HG02885 (cell line): ENCODE results near the gene PLB1.

ENCODE experiments used
- ATAC-seq: cut with Tn5 transposase; IDR thresholded peaks from one replicate; pipeline ENCODE4 v1.9.1; 2021; ENCODE audit warnings: mild to moderate bottlenecking; ENCODE audit not compliant: unreplicated experiment, poor library complexity

PLB1 gene

GRCh38 chr2:28582152-28582551 is 86.3 kb downstream of the PLB1 start:
- no peak for ATAC-seq

- no peak for ATAC-seq
Measured at GRCh38 chr2:28582595-28582994, 86.7 kb downstream of the PLB1 start.

GRCh38 chr2:28583899-28584553 is 88.2 kb downstream of the PLB1 start:
- no peak for ATAC-seq

GRCh38 chr2:28586867-28587266 is 91.0 kb downstream of the PLB1 start:
- ATAC-seq = no peak

- ATAC-seq = no peak
Measured at GRCh38 chr2:28587526-28588291, 91.8 kb downstream of the PLB1 start.

- no peak for ATAC-seq
Measured at GRCh38 chr2:28588292-28588670, 92.4 kb downstream of the PLB1 start.

GRCh38 chr2:28589746-28590463 is 94.0 kb downstream of the PLB1 start:
- no peak for ATAC-seq

- ATAC-seq = no peak
Measured at GRCh38 chr2:28590496-28591301, 94.8 kb downstream of the PLB1 start.

- no peak for ATAC-seq
Measured at GRCh38 chr2:28591711-28592335, 96.0 kb downstream of the PLB1 start.

GRCh38 chr2:28592481-28592880 is 96.6 kb downstream of the PLB1 start:
- no peak for ATAC-seq

GRCh38 chr2:28593160-28593755 is 97.4 kb downstream of the PLB1 start:
- no peak for ATAC-seq

GRCh38 chr2:28594000-28594331 is 98.1 kb downstream of the PLB1 start:
- ATAC-seq = no peak

- ATAC-seq = peak; percentile 69
Measured at GRCh38 chr2:28594332-28595108, 98.7 kb downstream of the PLB1 start.

- no peak for ATAC-seq
Measured at GRCh38 chr2:28595323-28595722, 99.5 kb downstream of the PLB1 start.

- no peak for ATAC-seq
Measured at GRCh38 chr2:28598484-28598883, 102.6 kb downstream of the PLB1 start.

- ATAC-seq = no peak
Measured at GRCh38 chr2:28600181-28600580, 104.3 kb downstream of the PLB1 start.

- no peak for ATAC-seq
Measured at GRCh38 chr2:28601616-28602015, 105.8 kb downstream of the PLB1 start.

GRCh38 chr2:28602136-28602660 is 106.3 kb downstream of the PLB1 start:
- ATAC-seq = no peak
